NCI-H526 (cell line): ENCODE measurements around the gene HSPA12A.

Source experiments
- DNase-seq, 2 experiments: peaks; one replicate each; lab custom pipeline; 2025; lab: John Stamatoyannopoulos, UW

The HSPA12A gene

DNA sequence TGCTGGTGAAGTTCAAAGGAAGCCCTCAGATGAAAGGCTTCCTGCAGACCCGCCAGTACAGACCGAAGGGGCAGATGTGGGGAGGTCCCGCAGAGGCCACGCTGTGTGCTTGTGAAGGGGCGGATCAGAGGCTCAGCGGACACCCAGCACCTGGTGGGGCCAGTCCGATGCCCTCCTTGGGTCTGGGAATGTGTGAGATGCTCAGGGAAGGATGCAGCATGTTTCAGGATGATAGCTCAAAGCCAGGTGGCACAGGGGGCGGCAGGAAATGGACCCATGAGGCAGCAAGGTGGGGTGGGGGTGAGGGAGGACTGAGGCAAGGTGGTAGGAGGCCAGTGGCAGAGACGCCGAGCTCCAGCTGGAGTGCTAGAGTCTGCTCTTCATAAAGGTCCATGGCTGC lies 27.9 kb upstream of the HSPA12A start:
- no peak for DNase-seq

DNA sequence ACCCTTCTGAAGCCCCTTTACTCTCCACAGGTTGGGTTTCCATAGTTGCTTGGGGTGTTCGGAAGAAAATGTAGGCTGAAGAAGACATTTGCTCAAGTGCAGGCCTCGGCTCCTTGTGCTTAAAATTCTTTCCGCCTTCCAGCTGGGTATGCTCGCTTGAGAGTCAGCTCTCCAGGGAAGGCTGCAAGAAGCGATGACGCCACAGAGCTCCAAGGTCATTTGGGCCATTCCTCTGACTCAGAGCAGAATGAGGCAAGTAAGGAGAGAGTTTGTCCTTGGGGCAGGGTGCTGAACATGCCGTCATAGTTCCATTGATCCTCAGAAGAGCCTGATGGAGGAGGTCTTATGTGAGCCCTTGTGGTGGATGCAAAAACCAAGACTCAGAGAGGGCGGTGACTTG lies 27.4 kb upstream of the HSPA12A start:
- DNase-seq: no peak

DNA sequence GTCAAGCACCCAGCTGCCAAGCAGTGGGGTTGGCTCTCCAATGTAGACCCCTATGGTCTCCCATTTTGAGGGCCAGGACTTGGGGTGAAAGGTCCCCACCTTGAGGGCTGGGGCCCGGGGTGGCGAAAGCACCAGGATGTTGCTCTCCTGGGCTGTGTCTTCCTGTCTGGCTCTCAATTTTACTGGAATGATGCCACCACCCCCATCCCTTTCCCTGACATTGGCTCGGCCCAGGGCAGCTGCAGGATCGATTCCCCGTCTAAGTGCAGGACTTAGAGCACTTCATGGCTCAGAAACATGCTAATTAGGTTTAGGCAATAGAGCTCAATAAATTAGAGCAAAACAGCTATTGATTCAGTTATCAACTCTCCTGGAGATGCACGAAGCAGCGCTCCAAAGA lies 27.0 kb upstream of the HSPA12A start:
- DNase-seq: no peak

DNA sequence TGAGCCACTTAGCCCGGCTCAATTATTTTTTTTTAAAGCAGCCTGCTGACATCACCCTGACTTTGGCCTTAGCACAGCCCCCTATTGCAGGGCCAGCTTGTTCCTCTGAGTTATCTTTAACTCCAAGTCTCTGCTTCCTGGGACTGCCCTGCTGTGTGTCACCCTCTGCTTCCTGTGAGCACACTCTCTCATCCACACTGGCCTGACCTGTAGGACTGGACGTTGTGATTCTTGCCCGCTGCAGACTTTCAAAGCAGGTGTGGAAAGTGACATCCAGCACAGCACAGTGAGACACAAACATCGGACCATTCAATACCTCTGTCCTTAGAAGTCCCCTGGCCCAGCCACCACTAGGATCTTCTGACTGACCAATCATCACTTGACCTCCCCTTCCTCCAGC lies 26.4 kb upstream of the HSPA12A start:
- DNase-seq: no peak

DNA sequence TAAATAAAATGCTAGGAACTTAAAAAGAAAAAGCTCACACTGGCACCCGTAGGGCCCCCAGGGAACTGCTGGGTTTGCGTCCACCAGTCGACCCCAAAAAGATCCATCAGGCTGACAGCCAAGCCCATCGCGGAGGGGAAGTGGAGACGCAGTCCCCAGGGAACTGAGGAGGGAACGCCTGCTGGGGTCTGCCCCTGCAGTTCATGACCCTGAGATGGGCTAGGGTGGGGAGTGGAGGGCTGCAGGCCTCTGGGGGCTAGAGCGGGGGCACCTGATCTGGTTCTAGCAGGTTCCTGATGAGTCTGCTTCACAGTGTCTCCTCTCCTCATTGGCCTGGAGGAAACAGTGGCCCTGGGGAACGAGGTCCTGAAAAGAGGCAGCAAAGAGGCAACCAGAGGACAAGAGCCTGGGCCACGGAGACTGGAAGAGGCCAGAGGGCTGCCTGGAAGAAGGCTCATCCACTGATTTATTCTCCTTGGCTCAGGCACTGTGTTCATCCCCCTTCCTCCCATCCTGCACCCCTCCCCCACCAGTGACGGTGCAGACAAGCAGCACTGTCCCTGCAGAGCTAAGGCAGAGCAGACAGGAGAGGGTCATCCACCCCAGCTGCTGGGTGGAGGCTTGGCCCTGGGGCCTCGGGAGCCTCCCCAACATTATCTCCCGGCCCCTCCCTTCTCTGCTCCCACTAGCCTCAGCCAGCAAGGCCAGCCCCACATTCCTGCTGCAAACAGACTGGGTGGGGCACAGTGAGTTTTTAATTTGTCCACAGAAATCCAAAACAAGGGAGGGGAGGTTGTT lies 24.7 kb upstream of the HSPA12A start:
- DNase-seq: no peak

DNA sequence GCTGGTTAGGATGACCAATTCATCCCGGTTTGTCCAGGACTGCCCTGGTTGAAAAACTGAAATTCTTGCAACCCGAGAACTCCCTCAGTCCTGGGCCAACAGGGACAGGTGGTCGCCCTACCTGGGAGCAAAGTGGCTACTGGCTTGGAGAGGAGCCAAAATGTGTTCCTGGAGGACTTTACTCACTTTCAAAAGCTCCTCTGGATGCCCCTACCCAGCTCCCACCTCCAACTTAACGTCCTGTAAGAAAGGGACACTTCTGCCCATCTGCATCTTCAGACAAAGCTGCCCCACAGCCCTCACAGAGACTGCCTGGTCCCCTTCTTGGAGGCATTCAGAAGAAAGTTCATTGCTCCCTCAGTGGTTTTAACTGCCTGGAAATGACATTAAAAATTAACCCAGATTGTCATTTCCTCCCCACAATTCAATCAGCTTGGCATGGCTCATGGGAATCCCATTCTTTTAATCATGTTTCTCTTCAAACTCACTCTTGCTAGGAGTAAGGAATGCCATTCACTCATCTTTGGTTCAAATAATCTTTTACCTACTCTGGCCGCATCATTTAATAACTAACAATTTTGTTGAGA lies 24.0 kb upstream of the HSPA12A start:
- no peak for DNase-seq

DNA sequence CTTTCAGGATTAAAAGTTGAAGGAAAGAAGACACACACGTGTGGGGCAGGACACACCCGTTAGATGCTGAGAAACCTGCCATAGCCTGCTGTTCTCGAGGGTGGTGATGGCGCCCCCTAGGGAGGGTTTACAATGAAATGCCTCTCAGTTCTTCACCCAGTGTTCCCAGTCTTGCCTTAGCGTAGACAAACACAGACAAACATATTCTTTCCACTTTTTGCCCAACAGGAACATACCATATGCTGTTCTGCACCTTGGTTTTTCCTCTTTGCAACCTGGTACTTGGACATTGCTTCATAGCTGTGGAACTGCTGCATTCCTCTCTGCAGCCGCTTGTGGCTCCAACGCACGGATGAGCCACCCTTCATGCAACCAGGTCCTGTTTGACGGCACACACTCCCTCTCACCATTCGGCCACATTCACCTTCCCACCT lies 23.3 kb upstream of the HSPA12A start:
- DNase-seq: peak in 1 of 2 experiments; percentile 18

DNA sequence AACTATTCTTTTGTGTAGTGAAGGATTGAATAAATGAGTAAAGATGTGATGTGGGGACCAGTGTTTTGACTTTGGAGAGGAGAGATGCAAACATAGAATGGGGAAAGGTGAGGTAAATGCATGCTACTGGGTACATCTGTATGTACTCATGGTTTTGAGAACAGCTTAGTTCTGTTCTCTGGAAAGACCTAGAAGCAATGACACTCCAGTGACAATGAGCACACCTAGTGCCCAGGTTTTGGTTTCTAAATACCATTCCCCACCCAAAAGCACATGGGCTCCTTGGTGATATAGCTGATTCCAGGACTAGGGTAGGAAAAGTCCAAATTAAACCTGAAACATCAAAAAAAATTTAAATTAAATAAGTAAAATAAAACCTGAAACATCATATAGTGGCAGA lies 22.6 kb upstream of the HSPA12A start:
- DNase-seq: no peak

DNA sequence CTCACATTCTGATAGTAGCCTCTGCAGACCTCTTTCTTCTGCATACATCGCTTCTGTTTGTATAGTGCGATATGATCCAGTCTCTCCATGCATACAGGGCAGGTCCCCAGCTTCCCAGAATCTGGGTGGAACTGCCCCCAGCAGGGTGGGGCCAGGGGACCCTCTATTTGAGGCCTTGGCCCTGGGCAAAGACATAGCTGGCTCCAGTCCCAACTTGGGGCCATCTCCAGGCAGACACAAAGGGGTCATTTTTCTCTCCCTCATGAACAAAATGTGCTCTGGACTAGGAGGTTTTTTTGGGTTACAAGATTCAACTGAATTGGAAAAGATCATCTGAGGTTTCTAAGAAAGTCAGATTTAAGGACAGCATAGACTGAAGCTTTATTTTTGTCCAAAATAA lies 21.1 kb upstream of the HSPA12A start:
- DNase-seq: no peak

DNA sequence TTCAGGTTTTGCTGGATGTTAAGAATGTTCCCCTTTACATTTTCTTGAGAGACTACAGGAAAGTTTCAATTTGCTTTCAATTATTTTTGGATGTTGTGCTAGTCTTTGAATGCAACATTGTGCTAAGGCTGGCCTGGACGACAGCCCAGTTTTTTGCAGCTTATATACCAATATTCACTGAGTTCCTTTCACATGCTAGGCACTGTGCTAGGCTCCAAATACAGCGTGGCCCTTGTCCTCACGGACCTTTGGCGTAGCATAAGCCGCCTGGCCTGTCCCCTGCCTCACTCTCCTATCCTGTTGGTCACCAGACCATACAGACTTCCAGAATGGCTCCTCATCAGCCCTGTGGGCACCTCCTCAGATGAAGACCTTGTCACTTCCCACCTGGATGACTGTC lies 19.5 kb upstream of the HSPA12A start:
- DNase-seq: no peak

DNA sequence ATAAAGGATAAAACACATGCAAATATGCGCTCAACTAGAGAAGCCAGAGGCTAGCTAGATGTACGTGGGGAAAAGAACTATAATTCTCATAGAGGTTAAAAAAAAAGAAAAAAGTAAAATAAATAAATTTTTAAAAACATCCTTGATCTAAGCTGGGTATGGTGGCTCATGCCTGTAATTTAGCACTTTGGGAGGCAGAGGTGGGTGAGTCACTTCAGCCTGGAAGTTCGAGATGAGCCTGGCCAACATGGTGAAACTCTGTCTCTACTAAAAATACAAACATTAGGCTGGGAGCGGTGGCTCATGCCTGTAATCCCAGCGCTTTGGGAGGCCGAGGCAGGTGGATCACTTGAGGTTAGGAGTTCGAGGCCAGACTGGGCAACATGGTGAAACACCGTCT lies 18.6 kb upstream of the HSPA12A start:
- no peak for DNase-seq

DNA sequence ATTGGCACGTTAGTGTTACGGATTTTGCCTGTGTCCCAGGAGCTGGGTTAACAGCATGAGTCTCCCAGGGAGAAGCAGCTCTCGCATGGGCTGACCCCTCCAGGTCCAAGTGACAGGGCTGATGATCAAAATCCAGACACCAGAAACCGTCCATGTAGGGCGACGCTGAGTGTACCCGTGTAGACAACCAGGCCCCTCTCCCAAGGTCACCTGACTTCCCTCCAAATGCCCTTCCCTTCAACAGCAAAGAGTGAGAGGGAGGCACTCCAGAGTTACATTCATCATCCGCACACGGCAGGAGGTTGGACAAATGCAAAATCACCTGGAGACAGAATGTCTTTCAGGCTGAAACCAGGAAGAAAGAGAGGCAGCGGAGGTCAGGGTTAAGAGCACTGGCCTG lies 14.9 kb upstream of the HSPA12A start:
- no peak for DNase-seq

DNA sequence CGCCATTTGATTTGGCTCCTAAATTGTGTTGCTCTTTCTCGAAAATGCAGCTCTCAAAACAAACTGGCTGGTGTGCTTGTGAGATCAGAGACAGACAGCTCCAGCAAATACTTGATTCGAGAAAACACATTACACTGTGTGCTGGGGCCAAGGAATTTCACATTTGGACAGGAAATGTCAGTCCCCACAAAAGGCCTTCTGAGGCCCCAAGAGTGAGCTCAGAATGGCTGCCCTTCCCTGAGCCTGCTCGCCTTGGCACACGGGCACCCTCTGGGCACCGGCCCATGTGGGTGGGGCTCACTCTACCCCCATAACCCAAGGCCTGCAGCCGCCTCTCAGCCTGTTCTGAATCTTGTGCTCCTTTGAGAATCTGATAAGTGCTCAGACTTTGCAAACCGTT lies 13.9 kb upstream of the HSPA12A start:
- DNase-seq: no peak

DNA sequence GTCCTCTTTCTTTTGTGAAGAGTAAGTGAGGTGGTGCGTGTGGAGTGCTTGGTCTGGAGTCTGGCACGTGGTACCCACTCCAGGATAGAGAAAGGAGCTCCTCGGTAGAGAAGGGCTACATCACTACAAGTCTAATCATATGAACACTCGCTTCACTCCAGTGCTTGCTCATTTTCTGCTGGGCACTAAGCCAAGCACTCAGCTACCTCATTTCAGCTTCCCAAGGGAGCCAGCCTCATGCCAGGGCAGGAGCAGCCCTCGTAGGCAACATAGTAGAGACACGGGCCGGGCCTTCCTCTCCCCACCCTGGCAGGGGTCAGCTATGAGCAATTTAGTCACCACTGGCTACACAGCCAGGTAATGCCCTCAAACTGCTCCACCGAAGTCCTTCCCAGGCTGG lies 11.4 kb upstream of the HSPA12A start:
- DNase-seq: no peak

DNA sequence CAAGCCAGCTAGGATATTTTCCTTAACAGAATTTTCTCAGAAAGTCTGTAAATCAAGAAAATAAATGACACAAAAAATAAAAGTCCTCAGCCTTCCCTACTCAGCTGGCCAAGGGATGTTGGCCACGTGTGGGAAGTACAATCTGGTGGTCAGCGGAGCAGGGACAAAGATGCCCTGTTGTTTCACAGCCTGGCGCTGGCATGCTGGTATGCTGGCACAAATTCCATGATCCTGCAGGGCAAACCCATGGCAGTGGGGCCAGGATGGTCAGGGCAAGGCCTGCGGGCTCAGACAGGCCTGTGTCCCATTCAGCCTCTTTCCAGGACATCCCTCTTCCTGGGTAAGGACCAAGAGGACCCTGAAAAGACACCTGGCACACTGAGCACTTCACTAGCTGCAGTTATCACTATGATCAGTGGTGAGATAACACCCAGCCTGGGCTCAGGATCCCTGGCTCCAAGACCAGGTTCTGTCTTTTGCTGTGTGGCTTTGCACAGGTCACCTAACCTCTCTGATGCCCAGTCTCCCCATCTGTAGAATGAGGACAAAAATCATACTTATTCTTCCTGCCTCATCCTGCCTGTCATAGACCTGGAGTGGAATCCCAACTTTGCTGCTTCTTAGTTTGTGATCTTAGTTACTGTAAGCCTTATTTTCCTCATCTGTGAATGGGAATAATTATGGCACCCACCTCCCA lies 10.8 kb upstream of the HSPA12A start:
- DNase-seq: no peak

DNA sequence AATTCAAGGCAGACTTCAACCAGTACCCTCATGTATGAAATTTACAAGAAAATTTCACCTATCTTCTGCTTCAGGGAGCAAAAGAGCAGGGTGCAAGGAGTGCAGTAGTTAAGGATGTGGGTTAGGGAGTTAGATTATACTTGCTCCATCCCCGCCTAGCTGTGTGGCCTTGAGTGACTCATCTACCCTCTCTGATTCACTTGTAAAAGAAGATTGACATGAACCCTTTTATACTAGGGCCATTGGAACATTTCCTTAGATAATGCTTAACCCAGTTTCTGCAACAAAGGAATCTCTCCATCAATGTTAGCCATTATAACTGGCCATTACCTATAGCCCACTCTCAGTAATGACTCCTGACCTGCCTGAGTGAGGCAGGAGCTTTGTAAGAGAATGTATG lies 10.2 kb upstream of the HSPA12A start:
- no peak for DNase-seq

DNA sequence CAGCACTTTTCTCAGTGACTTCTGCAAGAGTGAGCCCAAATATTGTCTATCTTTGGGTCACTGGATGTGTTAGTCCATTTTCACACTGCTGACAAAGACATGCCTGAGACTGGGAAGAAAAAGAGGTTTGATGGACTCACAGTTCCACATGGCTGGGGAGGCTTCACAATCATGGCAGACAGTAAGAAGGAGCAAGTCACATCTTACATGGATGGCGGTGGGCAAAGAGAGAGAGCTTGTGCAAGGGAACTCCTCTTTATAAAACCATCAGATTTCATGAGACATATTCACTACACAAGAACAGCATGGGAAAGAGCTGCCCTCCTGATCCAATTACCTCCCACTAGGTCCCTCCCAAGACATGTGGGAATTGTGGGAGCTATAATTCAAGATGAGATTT lies 6.1 kb upstream of the HSPA12A start:
- DNase-seq: no peak

DNA sequence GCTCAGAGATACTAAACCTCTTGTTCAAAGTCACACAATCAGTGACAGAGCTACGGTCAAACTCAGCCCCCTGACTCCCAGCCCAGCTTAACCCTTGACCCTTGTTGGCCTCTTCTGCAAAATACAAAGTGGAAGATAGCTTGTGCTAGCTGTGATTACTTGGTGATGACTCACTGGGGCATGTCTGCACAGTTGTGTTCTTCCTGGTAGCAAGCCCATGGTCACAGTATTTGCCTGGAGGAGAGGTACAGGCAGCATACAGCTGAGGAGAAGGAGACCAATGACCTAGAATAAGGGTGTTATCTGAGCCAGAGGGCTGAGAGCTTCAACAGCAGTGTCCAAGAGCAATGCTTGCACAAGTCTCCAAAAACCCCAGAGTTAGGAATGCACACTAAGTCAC lies 5.7 kb upstream of the HSPA12A start:
- DNase-seq: no peak

DNA sequence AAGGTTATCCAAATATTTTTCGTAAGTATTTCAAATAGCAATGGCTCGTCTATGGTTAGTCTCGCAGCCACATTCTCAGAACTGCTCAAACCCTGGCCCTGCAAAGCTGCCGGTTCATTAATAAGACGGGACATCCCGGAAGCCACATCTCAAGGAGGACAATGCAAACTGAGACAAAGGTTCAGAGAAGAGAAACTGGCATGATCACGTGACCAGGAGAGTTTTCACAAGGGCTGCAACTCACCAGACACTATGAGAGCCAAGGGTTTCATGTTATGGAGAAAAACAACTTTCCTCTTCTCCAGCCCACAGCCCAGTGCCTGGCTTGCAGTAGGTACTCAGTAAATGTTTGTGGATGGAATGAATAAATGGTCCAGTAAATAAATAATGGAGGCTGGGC lies 5.0 kb upstream of the HSPA12A start:
- no peak for DNase-seq

DNA sequence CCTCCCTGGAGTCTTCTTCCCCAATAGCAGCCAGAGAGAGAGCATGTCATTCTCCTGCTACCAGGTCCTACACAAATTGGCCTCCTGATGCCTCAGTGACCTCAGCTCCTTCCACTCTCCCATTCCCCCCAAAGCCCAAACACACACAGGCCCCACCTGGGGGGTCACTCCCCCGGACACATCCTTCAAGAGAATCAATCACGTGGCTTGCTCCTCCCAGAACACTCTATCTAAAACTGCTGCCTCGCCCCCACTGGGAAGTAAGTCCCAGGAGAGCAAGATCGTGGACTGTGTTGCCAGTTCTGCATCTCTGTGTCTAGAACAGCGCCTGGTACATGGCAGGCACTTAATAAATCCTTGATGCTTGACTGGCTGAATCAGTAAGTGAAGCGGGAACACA lies 2.5 kb upstream of the HSPA12A start:
- DNase-seq: no peak

DNA sequence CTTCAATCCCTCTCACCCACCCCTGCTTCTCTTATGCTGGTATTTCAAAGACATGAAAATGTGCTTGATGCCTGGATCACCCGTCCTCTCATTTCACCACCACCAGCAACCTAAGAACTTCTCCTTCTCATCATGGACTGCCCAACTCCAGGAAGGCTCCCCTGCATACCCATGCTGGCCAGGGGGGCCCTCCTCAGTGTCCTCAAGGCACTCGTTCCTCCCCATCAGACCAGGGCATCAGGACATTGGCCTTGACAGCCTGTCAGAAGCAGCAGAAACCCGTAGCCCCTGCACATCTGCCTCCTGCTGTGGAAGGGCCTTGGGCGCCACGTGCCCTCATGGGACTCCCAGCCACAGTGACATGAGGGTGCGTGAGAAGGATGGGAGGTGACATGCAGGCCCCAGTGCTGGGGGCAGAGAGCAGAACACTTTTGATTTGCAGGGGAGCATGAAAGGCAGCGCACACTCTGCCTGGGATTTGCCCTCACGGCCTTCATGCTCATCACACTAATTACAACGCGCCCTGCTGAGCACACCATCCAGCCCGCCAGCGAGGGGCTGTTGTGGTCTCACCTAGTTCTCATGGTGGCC lies 1.9 kb upstream of the HSPA12A start:
- DNase-seq: no peak

DNA sequence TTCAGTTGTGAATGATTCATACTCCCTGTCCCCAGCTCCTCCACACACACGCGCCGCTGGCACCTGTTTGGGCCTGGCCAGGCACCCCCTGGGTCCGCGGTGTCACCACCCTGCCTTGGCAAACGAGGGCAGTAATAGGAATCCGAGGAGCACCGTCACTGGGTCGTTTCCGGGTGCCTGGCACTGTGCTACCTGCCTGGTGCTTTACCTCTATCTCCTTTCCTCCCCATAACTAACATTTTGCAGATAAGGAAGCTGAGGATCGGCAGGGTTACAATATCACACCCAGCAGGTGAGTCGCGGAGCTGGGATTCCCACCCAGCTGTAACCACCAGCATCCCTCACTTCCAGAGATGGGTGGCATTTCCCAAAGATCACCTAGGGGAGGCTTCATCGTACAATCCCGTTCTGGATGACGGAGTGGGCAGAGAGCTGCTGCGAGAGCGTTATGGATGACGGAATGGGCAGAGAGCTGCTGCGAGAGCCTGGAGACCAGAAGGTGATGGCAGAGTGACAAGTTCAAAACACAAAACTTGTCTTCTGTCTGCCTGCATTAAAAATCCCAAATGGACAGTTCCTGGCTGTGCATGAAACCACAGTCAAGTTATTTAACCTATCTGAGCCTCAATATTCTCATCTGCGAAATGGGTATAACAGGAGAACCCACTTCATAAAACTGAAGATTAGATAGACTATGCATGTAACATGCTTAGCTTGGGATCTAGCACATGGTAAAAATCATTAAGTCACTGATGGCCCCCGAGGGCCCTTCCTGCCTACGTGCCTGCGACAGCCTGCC lies 1.1 kb upstream of the HSPA12A start:
- DNase-seq: no peak
